Measurements from ENCODE around the gene CDC20B.

The CDC20B gene, protein sequence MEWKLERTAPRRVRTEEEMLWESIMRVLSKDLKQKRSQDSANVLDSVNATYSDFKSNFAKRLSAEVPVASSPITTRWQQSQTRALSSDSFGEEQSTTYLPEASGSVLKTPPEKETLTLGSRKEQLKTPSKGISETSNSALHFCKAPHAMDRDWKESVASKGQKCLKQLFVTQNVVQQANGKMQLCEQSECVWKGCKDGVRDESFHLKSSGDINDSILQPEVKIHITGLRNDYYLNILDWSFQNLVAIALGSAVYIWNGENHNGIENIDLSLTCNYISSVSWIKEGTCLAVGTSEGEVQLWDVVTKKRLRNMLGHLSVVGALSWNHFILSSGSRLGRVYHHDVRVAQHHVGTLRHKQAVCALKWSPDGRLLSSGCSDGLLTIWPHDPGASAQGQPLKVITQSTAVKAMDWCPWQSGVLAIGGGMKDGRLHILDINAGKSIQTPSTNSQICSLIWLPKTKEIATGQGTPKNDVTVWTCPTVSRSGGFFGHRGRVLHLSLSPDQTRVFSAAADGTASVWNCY

DNA sequence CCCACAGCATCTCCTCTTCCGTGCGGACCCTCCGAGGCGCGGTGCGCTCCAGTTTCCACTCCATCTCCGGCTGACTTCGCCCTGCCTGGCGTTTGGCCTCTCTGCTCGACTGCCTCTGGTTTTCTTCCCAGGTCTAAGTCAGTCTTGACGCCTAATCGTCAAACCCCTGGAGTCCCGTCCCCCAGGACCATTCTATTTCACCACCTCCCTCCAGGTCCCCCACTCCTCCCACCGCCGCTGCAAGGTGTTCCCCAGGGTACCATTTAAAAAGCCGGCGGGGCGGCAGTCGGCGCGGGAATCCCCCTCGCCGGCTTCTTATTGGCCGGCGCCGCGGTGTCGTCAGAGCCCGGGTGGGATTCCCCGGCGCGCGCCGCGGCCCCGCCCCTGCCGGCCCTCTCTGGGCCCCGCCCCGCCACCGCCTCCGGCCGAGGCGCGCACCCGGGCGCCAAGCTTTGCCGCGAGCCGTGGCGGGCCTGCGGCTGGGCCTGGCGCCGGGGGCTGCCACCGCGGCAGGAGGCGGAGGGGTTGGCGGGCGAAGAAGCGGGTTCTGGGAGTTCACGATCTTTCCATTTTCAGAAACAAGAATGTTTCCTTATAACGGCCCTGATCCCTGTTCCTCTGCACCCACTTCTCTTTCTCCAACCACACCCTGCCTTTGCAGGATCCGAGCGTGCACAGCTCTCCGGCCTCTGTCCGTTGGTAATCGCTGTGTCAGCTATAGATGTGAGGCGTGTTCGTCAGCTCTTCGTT, at the start of gene CDC20B:
CDC20B (minus strand) TSS at position 241 of the 750 bp plus-strand sequence; CDS start at position 64, 177 bp downstream.
- Mint-ChIP-seq H3K27ac (no peak within 1 kb of the TSS), H3K4me3 (peak within 1 kb of the TSS; percentile 79), H3K27me3 (peaks cover 78% of the 10 kb centered on the region), H3K36me3 (no peaks in the 10 kb centered on the region), H3K4me1 (peaks cover 47% of the 10 kb centered on the region), H3K9me3 (no peaks in the 10 kb centered on the region)
- peak; percentile 78 for DNase-seq
- CTCF ChIA-PET = interaction anchor here (0.7 to 2.2 kb wide), 6 partner anchors 23 to 519 kb away, joined by 3 to 10 read pairs (median 4); no protein-coding TSS in a partner anchor

DNA sequence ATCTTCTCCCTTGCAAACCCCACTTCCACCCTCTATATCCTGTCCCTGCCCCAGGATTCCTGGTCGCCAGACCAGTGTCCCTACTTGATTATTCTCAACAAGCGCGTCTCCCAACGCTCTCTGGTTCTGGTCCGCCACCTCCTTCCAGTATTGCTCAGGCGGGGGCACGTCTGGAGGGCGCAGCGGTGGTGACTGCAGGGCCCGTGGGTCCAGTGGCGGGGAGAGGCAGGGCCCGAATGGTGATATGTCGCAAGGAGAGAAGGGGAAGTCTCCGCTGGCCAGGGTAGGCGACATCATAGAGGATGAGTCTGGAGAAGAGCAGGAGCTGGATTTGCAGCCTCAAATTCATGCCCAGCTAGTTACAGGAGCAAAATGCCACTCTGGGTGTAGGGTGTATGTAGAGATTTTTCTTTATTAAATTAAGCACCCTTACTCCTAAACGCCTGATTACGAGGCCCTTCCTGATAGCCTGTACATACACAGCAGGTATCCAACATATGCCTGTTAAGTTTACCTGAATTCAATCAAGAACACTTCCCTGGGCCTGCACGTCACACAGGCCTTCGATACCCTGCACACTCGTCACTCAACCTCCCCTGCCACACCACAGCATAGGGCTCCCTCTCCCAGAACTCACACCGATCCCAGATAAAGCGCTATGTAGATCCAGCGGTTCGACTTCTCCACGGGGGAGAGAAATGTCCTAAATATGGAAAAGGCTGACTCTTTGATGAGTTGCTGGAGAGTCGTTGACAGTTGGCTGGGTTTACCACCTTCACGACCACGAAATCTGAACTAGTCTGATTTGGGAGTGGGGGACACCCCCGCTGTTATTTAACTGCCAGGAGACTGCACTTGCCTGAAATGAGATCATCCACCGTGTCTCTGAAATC, 49.4 kb upstream of the CDC20B start:
- Mint-ChIP-seq H3K36me3 (peaks cover 2% of the 10 kb centered on the region), H3K4me3 (peak overlapping the region; percentile 46), H3K9me3 (no peaks in the 10 kb centered on the region), H3K27ac (peak overlapping the region; percentile 30), H3K27me3 (peaks cover 97% of the 10 kb centered on the region), H3K4me1 (peaks cover 41% of the 10 kb centered on the region)
- CTCF ChIA-PET = interaction anchor here (1.0 kb wide), 1 partner anchor 9 kb away, joined by 3 read pairs; no protein-coding TSS in a partner anchor
- no peak for DNase-seq

DNA sequence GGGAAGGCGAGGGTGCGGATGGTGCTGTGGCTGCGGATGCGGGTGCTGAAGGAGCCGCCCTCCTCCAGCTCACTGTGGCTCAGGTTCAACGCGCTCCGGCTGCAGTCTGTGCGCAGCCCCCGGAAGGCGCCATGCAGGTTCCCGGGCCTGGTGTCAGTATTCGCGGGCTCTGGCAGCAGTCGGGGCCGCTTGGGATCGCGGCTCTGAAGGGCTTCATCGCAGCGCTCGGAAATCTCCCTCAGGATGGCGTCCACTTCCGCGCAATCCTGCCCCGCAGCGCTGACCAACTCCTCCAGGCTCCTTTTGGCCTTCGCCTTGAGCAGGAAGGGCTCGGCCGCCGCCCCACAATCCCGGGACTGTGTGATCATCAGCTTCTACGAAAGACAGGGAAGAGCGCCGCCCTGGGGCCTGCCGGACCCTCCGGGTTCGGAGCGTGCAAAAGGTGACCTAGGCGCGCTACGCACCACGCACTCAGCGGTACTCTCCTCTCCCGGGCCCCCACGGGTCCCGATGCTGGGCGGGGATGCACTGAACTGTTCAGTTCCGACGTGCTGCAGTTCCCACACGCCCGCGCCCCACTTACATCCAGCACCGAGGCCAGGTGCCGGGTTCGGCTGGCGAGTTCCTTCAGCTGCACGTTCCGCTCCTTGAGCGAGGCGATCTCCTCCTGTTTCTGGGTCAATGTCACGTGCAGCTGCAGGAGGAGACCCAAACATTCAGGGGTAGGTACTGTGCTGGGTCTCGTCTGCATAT, 47.6 kb upstream of the CDC20B start:
- Mint-ChIP-seq H3K27ac (peak overlapping the region; percentile 16), H3K36me3 (peaks cover 2% of the 10 kb centered on the region), H3K4me1 (peaks cover 34% of the 10 kb centered on the region), H3K9me3 (no peaks in the 10 kb centered on the region), H3K27me3 (peaks cover 87% of the 10 kb centered on the region), H3K4me3 (peak overlapping the region; percentile 56)
- CTCF ChIA-PET = interaction anchor here (0.9 kb wide), 1 partner anchor 10 kb away, joined by 3 read pairs; no protein-coding TSS in a partner anchor
- DNase-seq = peak; percentile 42

DNA sequence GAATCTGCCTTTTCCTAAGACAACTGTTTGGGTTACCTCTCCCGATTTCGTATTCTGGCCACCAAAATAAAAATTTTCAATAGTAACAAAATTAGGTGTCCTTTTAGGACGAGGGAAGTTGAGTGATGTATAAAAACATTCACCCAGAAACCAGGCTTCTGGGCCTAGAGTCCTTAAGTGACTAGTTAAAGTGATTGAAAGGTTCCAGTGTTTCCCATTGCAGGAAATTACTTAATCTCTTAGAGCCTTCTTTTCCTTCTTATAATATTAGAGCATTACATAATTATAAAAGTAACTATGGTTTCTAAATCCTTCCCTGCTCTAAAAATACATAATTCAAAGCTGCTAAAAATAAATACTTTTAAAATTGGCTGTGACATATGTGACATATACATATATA, 46.8 kb upstream of the CDC20B start:
- no peak for DNase-seq
- no peak overlapping the region for H3K4me3 Mint-ChIP-seq
- H3K4me1 Mint-ChIP-seq = peaks cover 33% of the 10 kb centered on the region
- no peaks in the 10 kb centered on the region for H3K9me3 Mint-ChIP-seq
- no peak overlapping the region for H3K27ac Mint-ChIP-seq
- CTCF ChIA-PET = interaction anchor here (1.3 kb wide), 1 partner anchor 60 kb away, joined by 3 read pairs; no protein-coding TSS in a partner anchor
- peaks cover 2% of the 10 kb centered on the region for H3K36me3 Mint-ChIP-seq
- H3K27me3 Mint-ChIP-seq = peaks cover 84% of the 10 kb centered on the region

DNA sequence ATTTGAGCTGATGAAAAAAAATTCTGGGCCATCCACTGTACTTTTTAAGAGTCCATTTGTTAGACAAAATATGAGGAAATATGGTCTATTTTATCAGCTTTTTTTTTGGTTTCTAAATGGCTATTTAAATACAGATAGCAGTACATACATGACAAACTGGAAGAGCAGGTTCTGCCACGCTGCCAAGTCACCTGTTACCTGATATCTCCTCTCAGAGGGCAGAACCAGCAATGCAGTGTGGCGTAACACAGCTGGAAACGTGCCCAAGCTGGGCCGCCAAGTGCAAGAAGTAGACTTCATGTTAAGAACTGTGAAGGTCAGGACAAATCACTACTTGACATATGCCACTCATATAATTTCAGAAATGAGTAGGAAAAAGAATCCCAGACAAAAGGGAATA, 46.0 kb upstream of the CDC20B start:
- CTCF ChIA-PET = interaction anchor here (1.1 to 1.4 kb wide), 3 partner anchors 32 to 60 kb away, joined by 3 to 4 read pairs (median 3); no protein-coding TSS in a partner anchor

DNA sequence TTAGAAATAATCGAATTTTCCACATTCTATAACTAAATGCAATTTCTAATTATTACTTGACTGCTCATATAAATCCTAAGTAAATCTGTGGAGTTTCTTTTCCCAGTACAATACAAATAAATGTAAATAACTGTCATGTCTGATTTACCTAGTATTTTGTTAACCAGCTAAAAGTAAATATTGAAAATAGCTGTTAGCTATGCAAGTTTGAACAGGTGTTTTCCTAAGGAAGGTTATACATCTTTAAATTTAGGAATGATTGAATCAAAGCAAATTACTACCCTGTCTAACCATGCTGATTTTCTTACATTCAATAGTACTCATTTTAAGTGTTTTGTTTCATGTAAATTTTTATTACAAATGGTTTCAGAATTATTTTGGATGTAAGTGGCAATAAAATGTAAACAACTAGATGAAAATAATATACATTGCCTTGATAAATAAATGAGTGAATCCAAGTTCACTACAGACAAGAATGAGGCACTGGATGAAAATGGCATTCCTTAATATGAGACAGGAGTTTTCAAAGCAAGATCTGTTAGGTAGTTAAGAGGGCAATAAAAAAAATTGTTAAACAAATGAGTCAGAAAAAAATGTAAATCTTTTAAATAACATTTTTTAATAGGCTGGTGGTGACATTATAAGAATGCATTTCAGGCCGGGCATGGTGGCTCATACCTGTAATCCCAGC, 38.4 kb upstream of the CDC20B start:
- H3K27ac Mint-ChIP-seq = no peak overlapping the region
- no peaks in the 10 kb centered on the region for H3K36me3 Mint-ChIP-seq

More for the DNA sequence above, 46.0 kb upstream of the CDC20B start:
- no peak for DNase-seq
- Mint-ChIP-seq H3K4me3 (no peak overlapping the region), H3K27ac (no peak overlapping the region), H3K27me3 (peaks cover 78% of the 10 kb centered on the region), H3K36me3 (peaks cover 2% of the 10 kb centered on the region), H3K9me3 (no peaks in the 10 kb centered on the region), H3K4me1 (peaks cover 33% of the 10 kb centered on the region)

DNA sequence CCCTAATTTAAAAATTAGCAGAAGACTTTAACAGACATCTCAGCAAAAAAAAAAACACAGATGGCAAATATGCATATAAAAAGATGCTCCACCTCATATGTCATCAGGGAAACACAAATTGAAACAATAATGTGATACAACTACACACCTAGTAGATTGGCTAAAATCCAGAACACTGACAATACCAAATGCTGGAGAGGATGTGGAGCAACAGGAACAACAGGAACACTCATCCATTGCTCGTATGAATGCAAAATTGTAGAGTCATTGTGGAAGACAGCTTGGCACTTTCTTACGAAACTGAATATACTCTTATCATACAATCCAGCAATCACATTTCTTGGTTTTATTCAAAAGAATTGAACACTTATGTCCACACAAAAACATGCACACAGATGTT, 32.0 kb upstream of the CDC20B start:
- H3K27ac Mint-ChIP-seq = no peak overlapping the region
- no peak for DNase-seq
- peaks cover 55% of the 10 kb centered on the region for H3K27me3 Mint-ChIP-seq
- H3K4me3 Mint-ChIP-seq = no peak overlapping the region
- H3K4me1 Mint-ChIP-seq = peaks cover 3% of the 10 kb centered on the region
- H3K9me3 Mint-ChIP-seq = no peaks in the 10 kb centered on the region
- H3K36me3 Mint-ChIP-seq = no peaks in the 10 kb centered on the region
- CTCF ChIA-PET = interaction anchor here (0.9 kb wide), 1 partner anchor 80 kb away, joined by 4 read pairs; no protein-coding TSS in a partner anchor

More for the DNA sequence above, 38.4 kb upstream of the CDC20B start:
- Mint-ChIP-seq H3K27me3 (peaks cover 68% of the 10 kb centered on the region), H3K9me3 (no peaks in the 10 kb centered on the region), H3K4me3 (no peak overlapping the region), H3K4me1 (peaks cover 3% of the 10 kb centered on the region)
- no peak for DNase-seq
- CTCF ChIA-PET = interaction anchor here (1.1 kb wide), 1 partner anchor 52 kb away, joined by 4 read pairs; the partner anchor contains the start of gene GPX8

DNA sequence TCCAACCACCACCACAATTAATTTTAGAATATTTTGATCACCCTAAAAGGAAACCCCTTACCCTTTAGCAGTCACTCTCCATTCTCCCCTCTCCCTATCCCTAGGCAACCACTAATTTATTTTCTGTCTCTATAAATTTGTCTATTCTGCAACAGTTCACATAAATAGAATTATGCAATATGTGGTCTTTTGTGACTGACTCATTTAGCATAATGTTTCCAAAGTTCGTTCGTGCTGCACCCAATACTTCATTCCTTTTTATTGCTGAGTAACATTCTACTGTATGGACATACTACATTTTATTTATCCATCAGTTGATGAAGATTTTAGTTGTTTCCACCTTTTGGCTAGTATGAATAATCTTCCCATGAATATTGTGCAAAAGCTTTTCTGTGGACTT, 18.2 kb upstream of the CDC20B start:
- Mint-ChIP-seq H3K36me3 (no peaks in the 10 kb centered on the region), H3K27me3 (peaks cover 59% of the 10 kb centered on the region), H3K4me3 (no peak overlapping the region), H3K27ac (no peak overlapping the region), H3K9me3 (no peaks in the 10 kb centered on the region), H3K4me1 (no peaks in the 10 kb centered on the region)
- DNase-seq = no peak
- CTCF ChIA-PET = no interaction called here

DNA sequence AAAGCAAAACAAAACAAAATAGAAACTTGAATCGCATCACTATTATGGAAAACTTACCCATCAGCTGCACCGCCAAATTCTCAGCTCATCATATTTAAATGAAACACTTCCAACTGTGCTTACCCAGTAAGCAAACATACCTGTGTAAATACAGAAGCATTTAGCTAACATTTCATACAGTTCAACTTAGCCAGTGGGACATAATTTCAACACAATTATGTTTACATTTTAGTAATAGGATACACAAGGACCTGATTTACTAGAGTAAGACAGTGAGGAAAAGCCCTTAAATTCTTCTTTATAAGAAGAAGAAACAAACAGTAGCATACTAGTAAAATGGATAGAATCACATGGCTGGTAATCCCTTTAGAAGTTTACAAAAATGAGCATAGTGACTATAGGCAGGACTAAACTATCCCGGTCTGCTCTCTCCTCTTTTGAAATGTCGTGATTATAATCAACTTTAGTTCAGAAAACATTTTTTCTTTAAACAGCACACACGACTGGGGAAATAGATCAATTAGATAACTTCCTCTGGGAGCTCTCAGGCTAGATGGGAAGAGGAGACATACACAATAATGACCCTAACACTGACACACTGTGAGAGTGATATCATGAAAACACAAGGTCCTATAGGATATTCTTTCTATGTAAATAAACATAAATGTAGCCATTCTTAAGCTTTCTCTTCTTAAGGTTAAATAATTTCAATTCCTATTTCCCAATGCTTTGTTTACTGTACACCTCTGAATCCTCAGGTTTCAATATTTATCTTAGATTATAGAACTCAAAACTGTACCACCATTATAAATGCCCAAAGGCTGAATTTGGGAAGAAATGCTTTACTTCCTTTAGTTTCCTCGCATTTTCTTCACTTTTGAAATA, 15.9 kb upstream of the CDC20B start:
- H3K27ac Mint-ChIP-seq = no peak overlapping the region
- H3K4me1 Mint-ChIP-seq = no peaks in the 10 kb centered on the region
- H3K27me3 Mint-ChIP-seq = peaks cover 60% of the 10 kb centered on the region
- H3K36me3 Mint-ChIP-seq = no peaks in the 10 kb centered on the region
- DNase-seq = no peak
- H3K4me3 Mint-ChIP-seq = no peak overlapping the region
- CTCF ChIA-PET = interaction anchor here (0.7 to 2.0 kb wide), 3 partner anchors 13 to 18 kb away, joined by 3 to 6 read pairs (median 4); no protein-coding TSS in a partner anchor
- no peaks in the 10 kb centered on the region for H3K9me3 Mint-ChIP-seq

DNA sequence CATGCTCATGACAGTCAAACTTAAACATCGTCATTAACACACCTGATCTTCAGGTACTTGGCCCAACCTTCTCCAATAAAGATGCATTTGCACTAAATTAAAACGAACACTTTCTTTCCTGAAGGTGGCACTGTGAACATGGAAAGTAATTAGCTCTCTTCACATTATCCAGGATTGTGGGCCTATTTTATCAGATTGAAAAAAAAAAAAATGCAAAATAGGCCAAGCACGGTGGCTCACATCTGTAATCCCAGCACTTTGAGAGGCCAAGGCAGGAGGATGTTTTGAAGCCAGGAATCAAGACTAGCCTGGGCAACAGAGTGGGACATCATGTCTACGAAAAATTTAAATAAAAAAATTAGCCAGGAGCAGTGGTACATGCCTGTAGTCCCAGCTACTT, 14.4 kb upstream of the CDC20B start:
- H3K4me3 Mint-ChIP-seq = no peak overlapping the region
- no peak overlapping the region for H3K27ac Mint-ChIP-seq
- no peaks in the 10 kb centered on the region for H3K4me1 Mint-ChIP-seq
- no peaks in the 10 kb centered on the region for H3K9me3 Mint-ChIP-seq
- CTCF ChIA-PET = interaction anchor here (0.6 to 2.0 kb wide), 6 partner anchors 16 to 1688 kb away, joined by 3 to 6 read pairs (median 4); partner anchors contain the start of genes CCNO and MCIDAS
- DNase-seq = no peak
- H3K27me3 Mint-ChIP-seq = peaks cover 52% of the 10 kb centered on the region
- H3K36me3 Mint-ChIP-seq = no peaks in the 10 kb centered on the region

DNA sequence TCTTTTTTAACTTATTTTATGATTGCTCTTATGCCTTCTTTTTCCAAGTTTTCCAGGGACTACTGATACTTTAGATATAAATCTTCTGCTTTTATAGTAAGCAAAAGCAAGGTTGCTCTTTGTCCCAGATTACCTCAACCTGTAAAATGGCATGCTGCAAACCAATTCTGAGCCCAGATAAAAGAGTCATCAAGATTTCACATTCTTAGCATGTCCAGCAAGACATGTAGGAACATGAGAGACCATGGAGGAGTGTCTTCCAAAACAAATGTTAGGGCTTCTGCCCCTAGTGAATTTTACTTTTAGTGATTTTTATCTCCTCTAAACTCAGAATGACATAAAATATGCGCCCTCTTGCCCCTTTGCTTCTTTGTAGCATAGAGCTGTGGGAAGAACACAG, 7.0 kb upstream of the CDC20B start:
- no peak overlapping the region for H3K4me3 Mint-ChIP-seq
- H3K9me3 Mint-ChIP-seq = no peaks in the 10 kb centered on the region
- DNase-seq = no peak
- peaks cover 23% of the 10 kb centered on the region for H3K4me1 Mint-ChIP-seq
- no peaks in the 10 kb centered on the region for H3K36me3 Mint-ChIP-seq
- peaks cover 69% of the 10 kb centered on the region for H3K27me3 Mint-ChIP-seq
- CTCF ChIA-PET = no interaction called here
- H3K27ac Mint-ChIP-seq = no peak overlapping the region
